A549 (cell line): ENCODE results near the gene PRR7. TPM values are rescaled to one million over a fixed set of nuclear protein-coding genes. Genes with fewer than 3 reads are reported as not detected.

Source experiments
- ATAC-seq, 2 experiments: fragments of 200-7000 bp in 1 of 2; fragments of >200 bp in 1 of 2; cut with Nextera tagmentation in 1 of 2; cut with Tn5 transposase in 1 of 2; 3 replicates each; pipeline versions ENCODE4 v1.8.0 to v1.9.1; 2018 to 2020; ENCODE audit warnings: mild to moderate bottlenecking in 1 of 2, moderate library complexity in 1 of 2
- CTCF ChIA-PET: fragments of 300-600 bp; sonication (Branson Sonifier 250); formaldehyde crosslinking; extraction: SDS; loops from one replicate; lab custom pipeline; 2021; ENCODE audit warnings: antibody characterized with exemption, inconsistent platforms; lab: Yijun Ruan, JAX
- POLR2A ChIA-PET: fragments of 350-600 bp; formaldehyde crosslinking; extraction: SDS; loops from one replicate; lab custom pipeline; 2021; ENCODE audit warnings: antibody characterized with exemption, inconsistent platforms; lab: Yijun Ruan, JAX
- DNase-seq, 2 experiments: peaks; one replicate each; pipeline versions ENCODE4 v3.0.0 to v3.0.0-alpha.2; 2011 to 2016; ENCODE audit warnings: low read depth in 1 of 2, low spot score in 1 of 2
- FAIRE-seq: peaks from 2 replicates; lab custom pipeline; 2011; peaks lifted over from hg19 to GRCh38; lab: Jason Lieb, UNC
- H3K27ac ChIP-seq, 2 experiments: fragments of >200 bp; sonication (Bioruptor Twin); formaldehyde crosslinking; 3 replicates each; pipeline ENCODE4 v1.5.1; 2016 to 2017
- H3K4me1 ChIP-seq: fragments of >200 bp; sonication (Bioruptor Twin); formaldehyde crosslinking; 3 replicates; pipeline ENCODE4 v1.6.1; 2016
- H3K4me2 ChIP-seq: fragments of >200 bp; sonication (Bioruptor Twin); formaldehyde crosslinking; 3 replicates; pipeline ENCODE4 v1.6.1; 2016
- H3K4me3 ChIP-seq: fragments of >200 bp; sonication (Bioruptor Twin); formaldehyde crosslinking; 3 replicates; pipeline ENCODE4 v1.5.1; 2016
- H3K9me3 ChIP-seq: fragments of >200 bp; sonication (Bioruptor Twin); formaldehyde crosslinking; 3 replicates; pipeline ENCODE4 v1.6.1; 2016
- BCL3 ChIP-seq: fragments of >200 bp; sonication (Bioruptor Twin); formaldehyde crosslinking; IDR thresholded peaks from 3 replicates; pipeline ENCODE4 v1.6.1; 2016
- BHLHE40 ChIP-seq: IDR thresholded peaks from 2 replicates; pipeline ENCODE4 v1.6.1; 2012; ENCODE audit warnings: low read depth, low read length, inconsistent platforms
- CHD4 ChIP-seq: fragments of 200-600 bp; sonication (generic); IDR thresholded peaks from 2 replicates; pipeline ENCODE4 v1.6.1; 2016; ENCODE audit warnings: antibody characterized with exemption, mild to moderate bottlenecking, borderline replicate concordance
- EHF ChIP-seq: fragments of 250-450 bp; sonication (Bioruptor Pico); IDR thresholded peaks from 2 replicates; pipeline ENCODE4 v1.5.0; 2020; ENCODE audit warnings: mild to moderate bottlenecking
- FOSL2 ChIP-seq, 2 experiments: fragments of 450-650 bp in 1 of 2; fragments of >200 bp in 1 of 2; sonication (Bioruptor Twin) in 1 of 2; formaldehyde crosslinking; IDR thresholded peaks; 2 replicates each; pipeline versions ENCODE4 v1.5.0 to v1.6.1; 2016 to 2020; ENCODE audit warnings: mild to moderate bottlenecking in 1 of 2, moderate library complexity in 1 of 2
- GATA3 ChIP-seq: IDR thresholded peaks from 2 replicates; pipeline ENCODE4 v1.6.1; 2012; ENCODE audit warnings: borderline replicate concordance
- HDAC2 ChIP-seq: fragments of 200-600 bp; sonication (generic); IDR thresholded peaks from 2 replicates; pipeline ENCODE4 v1.6.1; 2016
- JUN ChIP-seq, 2 experiments: fragments of >200 bp; sonication (Bioruptor Twin); formaldehyde crosslinking; IDR thresholded peaks; 2 replicates in 1 of 2; 3 replicates in 1 of 2; pipeline ENCODE4 v1.6.1; 2016 to 2017
- KDM1A ChIP-seq: fragments of 200-600 bp; sonication (generic); IDR thresholded peaks from 2 replicates; pipeline ENCODE4 v1.6.1; 2016; ENCODE audit warnings: low read depth, mild to moderate bottlenecking
- MYC ChIP-seq: IDR thresholded peaks from 2 replicates; pipeline ENCODE4 v1.6.1; 2012; ENCODE audit warnings: mild to moderate bottlenecking, inconsistent platforms, low read length, improper control_type of control experiment, borderline replicate concordance
- NR3C1 ChIP-seq: fragments of >200 bp; sonication (Bioruptor Twin); formaldehyde crosslinking; IDR thresholded peaks from 3 replicates; pipeline ENCODE4 v1.6.1; 2017
- POLR2A ChIP-seq: IDR thresholded peaks from 2 replicates; pipeline ENCODE4 v1.6.1; 2012; ENCODE audit warnings: mild to moderate bottlenecking, low read length
- RCOR1 ChIP-seq: fragments of 150-350 bp; IDR thresholded peaks from 2 replicates; pipeline ENCODE4 v1.6.1; 2014; ENCODE audit warnings: antibody characterized with exemption, low read length, low read depth
- WGBS: methylation state at CpG from one replicate; pipeline ENCODE4 v1.1.6; 2017; ENCODE audit errors: missing lambda C conversion rate; 5-methylcytosine and 5-hydroxymethylcytosine counted together
- polyA plus RNA-seq, 4 experiments: library from polyadenylated mRNA; depleted of rRNA in 3 of 4; stranded (reverse); fragments of >200 nt; fragmentation: RNase III in 1 of 4; extraction: RNeasy Plus Mini Kit Qiagen cat#74134 plus additional on column Dnase treatment in 1 of 4; gene quantifications; 2 replicates in 3 of 4; 3 replicates in 1 of 4; pipeline ENCODE4 v1.2.3, GENCODE V29; 2011 to 2017
- TF ChIP-seq, protein P1 (sequence below): IDR thresholded peaks from 2 replicates; pipeline ENCODE4 v1.6.1; 2012; ENCODE audit warnings: low read depth, borderline replicate concordance
- TF ChIP-seq, protein P2 (sequence below): IDR thresholded peaks from 2 replicates; pipeline ENCODE4 v1.6.1; 2012
- TF ChIP-seq, protein P3 (sequence below): IDR thresholded peaks from 2 replicates; pipeline ENCODE4 v1.6.1; 2012

Gene PRR7
- polyA plus RNA-seq, 2 of the 4 experiments (the other 2 are of a cell fraction), result 2.2 to 11.0 TPM

DNA sequence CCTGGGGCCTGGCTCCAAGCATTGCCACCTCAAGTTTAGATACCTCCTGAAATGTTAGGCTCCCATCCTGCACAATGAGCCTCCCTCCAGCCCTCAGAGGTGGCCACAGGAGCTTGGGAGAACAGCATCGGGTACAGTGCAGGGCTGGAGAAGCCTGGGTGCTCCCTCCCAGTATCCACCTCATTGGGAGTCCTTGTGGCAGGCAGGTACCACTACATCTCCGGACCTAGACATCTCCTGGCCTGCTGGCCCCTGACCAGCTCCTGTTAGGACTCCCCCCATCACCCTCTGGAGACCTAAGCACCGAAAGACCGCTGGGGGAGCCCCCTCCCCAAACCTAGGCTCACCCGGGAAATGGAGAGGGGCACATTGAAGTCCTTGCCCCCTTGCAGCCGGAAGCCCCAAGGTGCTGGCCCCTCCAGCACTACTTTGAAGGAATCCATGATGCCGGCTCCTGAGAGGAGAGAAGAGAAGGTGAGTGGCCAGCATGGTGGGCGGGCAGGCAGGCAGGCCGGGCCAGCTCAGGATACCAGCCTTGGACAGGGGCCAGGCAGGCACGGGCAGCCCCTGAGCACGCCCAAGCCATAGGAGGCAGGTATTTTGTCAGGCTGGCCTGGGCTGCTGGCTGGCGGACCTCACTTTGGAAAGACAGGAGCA lies 49.6 kb downstream of the PRR7 start:
- no peak for FAIRE-seq
- H3K27ac ChIP-seq, result peak overlapping the region; percentile 82 to 95
- TF ChIP-seq KDM1A (no peak), JUN (IDR thresholded peaks at IDR 0.05) (peak in 1 of 2 experiments; percentile 3; a peak in 1 of 5 replicates), BHLHE40 (0 out of 2 replicates have a peak, but pooled peaks have one; percentile 29)
- peaks cover 62% of the 10 kb centered on the region for H3K4me1 ChIP-seq
- 10% methylated on average over 9 of the region's 12 CpGs for WGBS
- H3K4me2 ChIP-seq, result peak overlapping the region; percentile 98
- H3K9me3 ChIP-seq, result no peaks in the 10 kb centered on the region
- ChIA-PET POLR2A (interaction anchor here (0.5 to 2.0 kb wide), 9 partner anchors 11 to 435 kb away, joined by 3 to 9 read pairs (median 4); partner anchors contain the start of genes DBN1 and TMED9), CTCF (interaction anchor here (1.0 to 18.1 kb wide), 9 partner anchors 8 to 113 kb away, joined by 3 to 354 read pairs (median 5); partner anchors contain the start of genes DBN1, PFN3 and PRR7)
- H3K4me3 ChIP-seq, result peak overlapping the region; percentile 63
- ATAC-seq, result peak; percentile 58 to 69
- DNase-seq, result peak; percentile 86 to 93

- POLR2A ChIA-PET, result interaction anchor here (0.6 to 2.0 kb wide), 17 partner anchors 12 to 436 kb away, joined by 3 to 9 read pairs (median 5); partner anchors contain the start of genes DBN1, DDX41 and TMED9
- Histone ChIP-seq H3K27ac (peak overlapping the region; percentile 82 to 95), H3K4me3 (peak overlapping the region; percentile 63), H3K9me3 (no peaks in the 10 kb centered on the region), H3K4me2 (peak overlapping the region; percentile 98), H3K4me1 (peaks cover 57% of the 10 kb centered on the region)
- CTCF ChIA-PET, result interaction anchor here (0.9 to 18.1 kb wide), 14 partner anchors 6 to 114 kb away, joined by 3 to 354 read pairs (median 6); partner anchors contain the start of genes DBN1, PFN3 and PRR7
- peak; percentile 4 to 37; a peak in 3 of 6 replicates for ATAC-seq
- peak in 1 of 2 experiments; percentile 73 for DNase-seq
- FAIRE-seq, result no peak
- TF ChIP-seq MYC (no peak), FOSL2 (IDR thresholded peaks at IDR 0.05) (no peak), FOSL2 (CRISPR knock-in tag; IDR thresholded peaks at IDR 0.05) (peak; percentile 50), POLR2A (peak; percentile 31), CHD4 (no peak)
- 2% methylated on average over 12 of the region's 29 CpGs for WGBS
These were observed 50.2 kb downstream of the PRR7 start for GRCh38 chr5:177496727-177497291.

DNA sequence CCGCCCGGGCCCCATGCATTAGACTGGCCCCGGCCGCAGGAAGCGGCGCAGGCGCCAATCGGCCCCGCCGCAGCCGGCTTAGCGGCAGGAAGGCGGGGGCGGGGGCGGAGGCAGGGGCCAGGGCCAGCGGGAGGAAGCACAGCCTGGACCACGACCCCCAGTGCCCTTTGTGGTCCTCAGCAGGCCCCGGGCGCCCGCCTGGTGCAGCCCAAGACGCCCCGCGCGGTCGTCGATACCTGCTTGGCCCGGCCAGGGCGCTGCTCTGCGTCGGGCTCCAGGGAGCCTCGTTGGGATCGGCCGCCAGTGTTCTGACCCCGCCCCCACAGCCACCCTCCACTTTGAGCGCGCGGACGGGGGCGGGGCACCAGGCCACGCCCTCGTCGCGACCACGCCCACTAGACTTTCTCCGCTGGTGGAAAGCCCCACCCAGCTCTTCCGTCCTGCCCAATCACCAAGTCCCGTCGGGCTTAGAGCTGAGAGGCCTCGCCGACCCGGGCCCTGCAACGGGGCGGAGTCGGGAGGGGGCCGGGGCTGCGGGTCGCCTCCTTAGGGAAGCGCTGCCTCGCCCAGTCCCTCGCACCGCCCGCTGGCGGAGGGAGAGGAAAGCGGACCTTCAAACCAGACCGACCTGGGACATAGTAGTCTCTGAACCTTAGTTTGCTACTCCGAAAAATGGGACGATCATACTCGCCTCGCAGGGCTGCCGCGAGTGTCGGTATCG lies 50.8 kb downstream of the PRR7 start, which contains the start of gene PDLIM7:
TSS of gene PDLIM7 (minus strand) at position 313 of the 721 bp plus-strand sequence. CDS start 1,092 bp downstream, outside the sequence.
- CTCF ChIA-PET, result interaction anchor here (0.9 to 18.1 kb wide), 8 partner anchors 7 to 108 kb away, joined by 3 to 354 read pairs (median 35); partner anchors contain the start of genes PFN3 and PRR7
- no peak for FAIRE-seq
- Histone ChIP-seq H3K9me3 (no peaks in the 10 kb centered on the region), H3K4me2 (peak within 1 kb of the TSS; percentile 98), H3K27ac (peak within 1 kb of the TSS; percentile 82 to 95), H3K4me1 (peaks cover 51% of the 10 kb centered on the region), H3K4me3 (peak within 1 kb of the TSS; percentile 63)
- TF ChIP-seq, protein P1, sequence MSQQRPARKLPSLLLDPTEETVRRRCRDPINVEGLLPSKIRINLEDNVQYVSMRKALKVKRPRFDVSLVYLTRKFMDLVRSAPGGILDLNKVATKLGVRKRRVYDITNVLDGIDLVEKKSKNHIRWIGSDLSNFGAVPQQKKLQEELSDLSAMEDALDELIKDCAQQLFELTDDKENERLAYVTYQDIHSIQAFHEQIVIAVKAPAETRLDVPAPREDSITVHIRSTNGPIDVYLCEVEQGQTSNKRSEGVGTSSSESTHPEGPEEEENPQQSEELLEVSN, result peak; percentile 31; the same call in 1 of the 2 replicates
- TF ChIP-seq NR3C1 (no peak), POLR2A (peak; percentile 91), EHF (CRISPR knock-in tag) (no peak), JUN (IDR thresholded peaks at IDR 0.05) (peak; percentile 81 to 83; a peak in 4 of 5 replicates), BCL3 (peak; percentile 93), RCOR1 (peak; percentile 43; the same call in 1 of the 2 replicates), KDM1A (peak; percentile 100), GATA3 (0 out of 2 replicates have a peak, but pooled peaks have one; percentile 23), CHD4 (peak; percentile 99), HDAC2 (peak; percentile 99), FOSL2 (IDR thresholded peaks at IDR 0.05) (no peak), FOSL2 (CRISPR knock-in tag; IDR thresholded peaks at IDR 0.05) (no peak)
- TF ChIP-seq, protein P2, sequence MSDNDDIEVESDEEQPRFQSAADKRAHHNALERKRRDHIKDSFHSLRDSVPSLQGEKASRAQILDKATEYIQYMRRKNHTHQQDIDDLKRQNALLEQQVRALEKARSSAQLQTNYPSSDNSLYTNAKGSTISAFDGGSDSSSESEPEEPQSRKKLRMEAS, result peak; percentile 40; the same call in 1 of the 2 replicates
- TF ChIP-seq, protein P3, sequence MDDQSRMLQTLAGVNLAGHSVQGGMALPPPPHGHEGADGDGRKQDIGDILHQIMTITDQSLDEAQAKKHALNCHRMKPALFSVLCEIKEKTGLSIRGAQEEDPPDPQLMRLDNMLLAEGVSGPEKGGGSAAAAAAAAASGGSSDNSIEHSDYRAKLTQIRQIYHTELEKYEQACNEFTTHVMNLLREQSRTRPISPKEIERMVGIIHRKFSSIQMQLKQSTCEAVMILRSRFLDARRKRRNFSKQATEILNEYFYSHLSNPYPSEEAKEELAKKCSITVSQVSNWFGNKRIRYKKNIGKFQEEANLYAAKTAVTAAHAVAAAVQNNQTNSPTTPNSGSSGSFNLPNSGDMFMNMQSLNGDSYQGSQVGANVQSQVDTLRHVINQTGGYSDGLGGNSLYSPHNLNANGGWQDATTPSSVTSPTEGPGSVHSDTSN, result 0 out of 2 replicates have a peak, but pooled peaks have one; percentile 36
- 4% methylated on average over 30 of the region's 73 CpGs for WGBS
- POLR2A ChIA-PET, result interaction anchor here (0.6 to 2.0 kb wide), 16 partner anchors 11 to 127 kb away, joined by 3 to 9 read pairs (median 4); partner anchors contain the start of genes DBN1, DDX41 and TMED9
- peak; percentile 40 to 80 for ATAC-seq
- DNase-seq, result peak; percentile 97
